ENCODE data around the gene GAPVD1. TPM values are rescaled to one million over a fixed set of nuclear protein-coding genes. Genes with fewer than 3 reads are reported as not detected.

Gene GAPVD1
- total RNA-seq, 1 donor from 2014 or later = 70.6 TPM

DNA sequence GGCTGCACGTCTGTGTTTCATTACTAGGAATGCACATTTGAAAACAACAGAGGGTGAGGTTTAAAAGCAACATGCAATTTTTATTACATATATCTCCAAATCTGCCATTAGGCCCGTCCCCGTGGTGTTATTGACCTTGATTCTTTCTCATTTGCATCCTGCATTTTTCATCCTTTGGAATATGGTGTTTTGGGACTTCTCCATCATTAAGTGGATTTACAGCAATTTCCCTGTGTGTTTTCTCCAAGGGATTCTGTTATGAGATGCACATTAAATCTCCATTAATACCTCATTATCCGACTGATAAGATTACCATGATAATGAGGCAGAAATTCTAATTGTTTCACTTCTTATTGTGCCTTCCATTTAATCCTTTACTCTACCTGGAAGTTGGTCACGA lies 117.6 kb downstream of the GAPVD1 start:
- DNase-seq = no peak
- ATAC-seq = no peak
- intact Hi-C loops (cut with DNase I) = no loop called here

DNA sequence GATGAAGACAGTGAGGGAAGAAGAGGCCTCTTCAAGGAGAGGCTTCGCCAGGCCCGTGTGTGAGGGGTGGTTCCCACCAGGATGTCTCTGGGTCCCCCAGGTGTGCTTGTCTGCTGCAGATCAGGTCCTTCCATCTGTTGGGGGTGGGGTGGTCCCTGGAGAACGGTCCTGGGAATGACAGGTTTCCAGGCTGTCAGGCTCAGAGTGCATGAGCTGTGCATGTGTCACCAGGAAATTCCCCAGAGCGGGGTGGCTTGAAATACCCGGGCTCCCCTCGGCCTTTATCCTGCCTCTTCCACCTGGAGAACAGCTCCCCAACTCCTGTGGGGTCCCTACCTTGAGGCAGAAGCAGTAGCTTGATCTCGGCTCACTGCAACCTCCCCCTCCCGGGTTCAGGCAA lies 118.8 kb downstream of the GAPVD1 start:
- H3K4me3 ChIP-seq = no peak overlapping the region
- no peaks in the 10 kb centered on the region for H3K36me3 ChIP-seq
- H3K27ac ChIP-seq = no peak overlapping the region
- TF ChIP-seq, protein P1, sequence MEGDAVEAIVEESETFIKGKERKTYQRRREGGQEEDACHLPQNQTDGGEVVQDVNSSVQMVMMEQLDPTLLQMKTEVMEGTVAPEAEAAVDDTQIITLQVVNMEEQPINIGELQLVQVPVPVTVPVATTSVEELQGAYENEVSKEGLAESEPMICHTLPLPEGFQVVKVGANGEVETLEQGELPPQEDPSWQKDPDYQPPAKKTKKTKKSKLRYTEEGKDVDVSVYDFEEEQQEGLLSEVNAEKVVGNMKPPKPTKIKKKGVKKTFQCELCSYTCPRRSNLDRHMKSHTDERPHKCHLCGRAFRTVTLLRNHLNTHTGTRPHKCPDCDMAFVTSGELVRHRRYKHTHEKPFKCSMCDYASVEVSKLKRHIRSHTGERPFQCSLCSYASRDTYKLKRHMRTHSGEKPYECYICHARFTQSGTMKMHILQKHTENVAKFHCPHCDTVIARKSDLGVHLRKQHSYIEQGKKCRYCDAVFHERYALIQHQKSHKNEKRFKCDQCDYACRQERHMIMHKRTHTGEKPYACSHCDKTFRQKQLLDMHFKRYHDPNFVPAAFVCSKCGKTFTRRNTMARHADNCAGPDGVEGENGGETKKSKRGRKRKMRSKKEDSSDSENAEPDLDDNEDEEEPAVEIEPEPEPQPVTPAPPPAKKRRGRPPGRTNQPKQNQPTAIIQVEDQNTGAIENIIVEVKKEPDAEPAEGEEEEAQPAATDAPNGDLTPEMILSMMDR (IDR thresholded peaks at IDR 0.05) = no peak
- ATAC-seq (no peak), DNase-seq (peak; percentile 22)
- no peaks in the 10 kb centered on the region for H3K4me1 ChIP-seq
- peaks cover 5% of the 10 kb centered on the region for H3K27me3 ChIP-seq (ENCODE audit: low read depth)
- intact Hi-C loops (cut with DNase I) = no loop called here
- H3K9me3 ChIP-seq = no peaks in the 10 kb centered on the region

More for the DNA sequence above, 117.6 kb downstream of the GAPVD1 start:
- no peaks in the 10 kb centered on the region for H3K9me3 ChIP-seq
- TF ChIP-seq, protein P1 (IDR thresholded peaks at IDR 0.05) = no peak
- no peak overlapping the region for H3K27ac ChIP-seq
- H3K4me1 ChIP-seq = peaks cover 5% of the 10 kb centered on the region
- no peak overlapping the region for H3K4me3 ChIP-seq
- H3K27me3 ChIP-seq (ENCODE audit: low read depth) = peaks cover 5% of the 10 kb centered on the region
- no peaks in the 10 kb centered on the region for H3K36me3 ChIP-seq

DNA sequence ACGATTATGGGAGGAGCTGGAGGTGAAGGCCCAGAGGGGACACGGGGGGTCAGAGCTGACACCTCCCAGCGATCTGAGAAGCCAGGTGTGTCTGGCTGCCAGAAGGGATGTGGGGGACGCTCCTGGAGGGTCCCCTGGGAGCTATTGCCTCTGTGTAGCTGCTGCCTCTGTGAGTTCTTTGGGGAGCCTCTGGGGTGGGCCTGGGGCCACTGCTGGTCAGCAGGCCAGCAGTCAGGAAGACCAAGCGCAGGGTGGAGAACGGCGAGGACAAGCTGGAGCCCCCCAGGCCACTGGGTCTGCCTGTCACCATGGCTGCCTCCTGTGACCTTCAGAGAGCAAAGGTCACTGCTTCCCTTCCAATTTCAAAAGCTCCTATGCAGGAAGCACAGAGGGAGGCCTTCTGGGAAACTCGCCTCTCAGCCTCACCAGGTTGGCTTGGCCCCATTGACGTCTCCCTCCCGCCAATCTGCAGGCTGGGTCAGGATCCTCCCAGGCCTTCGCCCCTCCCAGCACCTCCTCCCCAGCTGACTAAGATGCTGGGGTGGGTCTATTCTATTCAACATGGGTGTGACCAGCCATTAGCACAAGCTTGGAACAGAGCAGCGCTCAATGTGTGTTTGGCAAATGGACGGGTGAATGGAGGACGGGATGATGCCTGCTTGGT lies 126.4 kb downstream of the GAPVD1 start:
- DNase-seq (no peak), ATAC-seq (peak in 1 of 2 donors; percentile 19)
- H3K27ac ChIP-seq = no peak overlapping the region
- TF ChIP-seq, protein P1 (IDR thresholded peaks at IDR 0.05) = no peak
- H3K27me3 ChIP-seq (ENCODE audit: low read depth) = no peaks in the 10 kb centered on the region
- no peaks in the 10 kb centered on the region for H3K36me3 ChIP-seq
- H3K9me3 ChIP-seq = no peaks in the 10 kb centered on the region
- intact Hi-C loops (cut with DNase I) = no loop called here
- H3K4me3 ChIP-seq = no peak overlapping the region
- no peaks in the 10 kb centered on the region for H3K4me1 ChIP-seq

DNA sequence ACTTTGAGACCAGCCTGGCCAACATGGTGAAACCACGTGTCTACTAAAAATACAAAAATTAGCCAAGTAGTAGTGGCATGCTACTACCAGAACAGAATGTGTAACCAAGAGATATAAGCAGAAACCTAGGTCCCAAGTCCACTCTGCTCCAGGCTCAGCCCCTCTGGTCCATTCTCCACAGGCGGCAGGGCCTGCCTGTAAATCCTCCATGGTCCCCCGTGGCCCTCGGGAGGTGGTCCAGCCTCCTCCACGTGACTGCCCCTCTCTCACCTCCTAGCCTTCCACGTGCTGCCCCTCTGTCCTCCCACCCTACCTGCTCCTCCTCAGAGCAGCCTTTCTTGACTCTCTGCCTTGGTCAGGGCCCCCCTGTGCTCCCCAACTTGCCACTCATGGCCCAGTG lies 127.4 kb downstream of the GAPVD1 start:
- Histone ChIP-seq H3K27me3 (ENCODE audit: low read depth) (no peaks in the 10 kb centered on the region), H3K27ac (no peak overlapping the region), H3K9me3 (no peaks in the 10 kb centered on the region), H3K4me1 (no peaks in the 10 kb centered on the region), H3K4me3 (no peak overlapping the region), H3K36me3 (no peaks in the 10 kb centered on the region)
- ATAC-seq (no peak), DNase-seq (no peak)
- TF ChIP-seq, protein P1 (IDR thresholded peaks at IDR 0.05) = no peak
- intact Hi-C loops (cut with DNase I) = no loop called here

DNA sequence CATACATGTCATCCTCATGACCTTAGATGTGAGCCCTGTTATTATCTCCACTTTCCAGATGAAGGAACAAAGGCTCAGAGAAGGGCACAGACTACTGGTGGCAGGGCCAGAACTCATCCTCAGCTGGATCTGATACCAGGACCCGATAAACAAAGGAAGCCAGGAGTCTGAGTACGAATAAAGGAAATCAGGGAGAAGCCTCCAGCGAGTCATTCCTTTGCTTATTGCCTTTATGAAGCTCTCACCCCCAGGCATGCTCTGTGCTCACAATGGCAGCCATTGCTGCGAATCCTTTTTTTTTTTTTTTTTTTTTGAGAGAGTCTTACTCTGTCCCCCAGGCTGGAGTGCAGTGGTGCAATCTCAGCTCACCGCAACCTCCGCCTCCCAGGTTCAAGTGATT lies 130.1 kb downstream of the GAPVD1 start:
- no peak overlapping the region for H3K27ac ChIP-seq
- H3K36me3 ChIP-seq = no peaks in the 10 kb centered on the region
- H3K27me3 ChIP-seq (ENCODE audit: low read depth) = no peaks in the 10 kb centered on the region
- no peak for DNase-seq
- no peaks in the 10 kb centered on the region for H3K4me1 ChIP-seq
- intact Hi-C loops (cut with DNase I) = no loop called here
- no peaks in the 10 kb centered on the region for H3K9me3 ChIP-seq
- ATAC-seq = no peak
- H3K4me3 ChIP-seq = no peak overlapping the region
- TF ChIP-seq, protein P1 (IDR thresholded peaks at IDR 0.05) = no peak

Measured in lower lobe of right lung (tissue), 2 donors.